Camera-type eye (tissue), 1 donor: ENCODE measurements around the gene TMEM204. TPM values are rescaled to one million over a fixed set of nuclear protein-coding genes. Genes with fewer than 3 reads are reported as not detected.

Experiments
- total RNA-seq: library from RNA; depleted of rRNA; stranded (reverse); fragments of >200 nt; gene quantifications from one replicate; pipeline ENCODE4 v1.2.3, GENCODE V29; 2014

The TMEM204 gene
- 9.6 TPM for total RNA-seq

GRCh38 chr16:1533443-1533951 lies at the start of gene TMEM204:
TSS of gene TMEM204 (plus strand) at chr16:1533666. CDS start at chr16:1534276, 610 bp downstream.

GRCh38 chr16:1488619-1489018 lies 44.8 kb upstream of the TMEM204 start, which contains the start of gene PTX4:
TSS of gene PTX4 (minus strand) at chr16:1488944. CDS start at chr16:1488909, 35 bp downstream.

GRCh38 chr16:1492923-1493745 lies 40.3 kb upstream of the TMEM204 start, which contains the start of gene TELO2:
TSS of gene TELO2 (plus strand) at chr16:1493360. CDS start at chr16:1494282, 922 bp downstream.

Other genes with a start within 250 kb of the TMEM204 start
- 94.8 TPM for gene UBE2I, start 224.0 kb upstream of the TMEM204 start, total RNA-seq
- 9.3 TPM for gene BAIAP3, start 200.0 kb upstream of the TMEM204 start, total RNA-seq
- gene TSR3, start 181.8 kb upstream of the TMEM204 start, total RNA-seq = 41.5 TPM
- gene GNPTG, start 181.7 kb upstream of the TMEM204 start, total RNA-seq = 40.4 TPM
- gene UNKL, start 119.0 kb upstream of the TMEM204 start, total RNA-seq = 32.5 TPM
- 10.7 TPM for gene UQCC4, start 112.9 kb upstream of the TMEM204 start, total RNA-seq
- gene PERCC1, start 102.6 kb upstream of the TMEM204 start, total RNA-seq = 6.9 TPM
- 0.49 TPM for gene CCDC154, start 89.1 kb upstream of the TMEM204 start, total RNA-seq
- gene CLCN7, start 58.6 kb upstream of the TMEM204 start, total RNA-seq = 47.9 TPM
- 1.6 TPM for gene PTX4, start 44.7 kb upstream of the TMEM204 start, total RNA-seq
- gene TELO2, start 40.3 kb upstream of the TMEM204 start, total RNA-seq = 26.3 TPM
- 73.1 TPM for gene IFT140, start 78.4 kb downstream of the TMEM204 start, total RNA-seq
- 17.8 TPM for gene CRAMP1, start 78.7 kb downstream of the TMEM204 start, total RNA-seq
- gene JPT2, start 144.6 kb downstream of the TMEM204 start, total RNA-seq = 35.5 TPM
- 107 TPM for gene MAPK8IP3, start 172.5 kb downstream of the TMEM204 start, total RNA-seq
- 52.0 TPM for gene NME3, start 237.9 kb downstream of the TMEM204 start, total RNA-seq
- 16.1 TPM for gene EME2, start 239.1 kb downstream of the TMEM204 start, total RNA-seq
- gene MRPS34, start 239.5 kb downstream of the TMEM204 start, total RNA-seq = 48.4 TPM
- gene SPSB3, start 248.9 kb downstream of the TMEM204 start, total RNA-seq = 93.1 TPM
- gene NUBP2, start 249.3 kb downstream of the TMEM204 start, total RNA-seq = 56.1 TPM